ENCODE results near the gene ATF4. TPM values are rescaled to one million over a fixed set of nuclear protein-coding genes. Genes with fewer than 3 reads are reported as not detected.

The ATF4 gene
- total and polyA plus RNA-seq, 2 of the 13 experiments (the other 11 are each of a cell fraction or from before 2014, with no cell fraction given): 486 to 1,297 TPM

- TF ChIP-seq ZNF121 (CRISPR knock-in tag; IDR thresholded peaks at IDR 0.05): peak; percentile 66
These were observed 21.6 kb upstream of the ATF4 start (continued) for GRCh38 chr22:39498802-39499201.

GRCh38 chr22:39500101-39500500, 20.3 kb upstream of the ATF4 start:
- BruUV-seq (replicated peaks): no TSS peak

GRCh38 chr22:39501644-39502108, 18.7 kb upstream of the ATF4 start:
- H4K20me1 ChIP-seq (ENCODE audit: insufficient read depth, low read length): peaks cover 6% of the 10 kb centered on the region
- H3K27me3 ChIP-seq (ENCODE audit: control insufficient read depth in 1 of 2, insufficient read depth in 2 of 2, low read length in 2 of 2): no peaks in the 10 kb centered on the region
- DNase-seq (ENCODE audit: low spot score) (no peak), ATAC-seq (peak; percentile 55; the same call in 1 of the 3 replicates), FAIRE-seq (no peak)
- BruUV-seq (replicated peaks): TSS peak; percentile 80
- peak overlapping the region; percentile 99 for H3K4me2 ChIP-seq (ENCODE audit: low read depth, low read length)
- peak overlapping the region; percentile 39 for H3K27ac ChIP-seq (ENCODE audit: extremely low read length, insufficient read depth, low read length)
- no peak overlapping the region for H2AFZ ChIP-seq (ENCODE audit: low read length)
- peak overlapping the region; percentile 54 to 91 (median 80) for H3K4me3 ChIP-seq (replicated peaks in 1 of 3; ENCODE audit: insufficient read depth in 1 of 3, low read depth in 2 of 3, low read length in 3 of 3)
- in situ Hi-C loops (cut with HindIII; ENCODE audit: extremely low pct_ligation_motif_present, low pct_unique_long_range_greater_than_20kb): no loop called here
- H3K36me3 ChIP-seq (replicated peaks in 1 of 2; ENCODE audit: control insufficient read depth in 1 of 2, insufficient read depth in 2 of 2, low read length in 2 of 2): peaks cover 3 to 29% of the 10 kb centered on the region in 2 experiments; a peak in 4 of 5 replicates
- no peaks in the 10 kb centered on the region for H3K9me3 ChIP-seq (ENCODE audit: low read length)
- peak overlapping the region; percentile 70 for H3K9ac ChIP-seq (ENCODE audit: insufficient read depth, low read depth, low read length)
- POLR2A ChIA-PET: interaction anchor here (0.7 to 9.1 kb wide), 15 partner anchors 9 to 543 kb away, joined by 3 to 167 read pairs (median 11); partner anchors contain the start of genes ATF4, RPL3, RPS19BP1 and TAB1
- CTCF ChIA-PET (ENCODE audit: low intra/inter-chr PET ratio, low total read pairs): no interaction called here
- peaks cover 70% of the 10 kb centered on the region for H3K4me1 ChIP-seq (ENCODE audit: insufficient read depth, low read length)
- H3K79me2 ChIP-seq (ENCODE audit: insufficient read depth, low read length): peaks cover 41% of the 10 kb centered on the region
- intact Hi-C loops (cut with micrococcal nuclease; ENCODE audit: unreplicated experiment): loop anchor here (2.0 kb wide), 1 partner anchor 19 kb away; the partner anchor contains the start of gene ATF4
- 10% methylated on average over 12 of the region's 13 CpGs for WGBS (ENCODE audit: low lambda C conversion rate)
- TF ChIP-seq CSRNP1 (CRISPR knock-in tag; IDR thresholded peaks at IDR 0.05): peak; percentile 8; the same call in 1 of the 2 replicates
- TF ChIP-seq ATF7-NPFF (CRISPR knock-in tag; IDR thresholded peaks at IDR 0.05; ENCODE audit: low read depth): no peak
- 0 out of 2 replicates have a peak, but pooled peaks have one; percentile 17 for TF ChIP-seq HIC2 (CRISPR knock-in tag; IDR thresholded peaks at IDR 0.05; ENCODE audit: low read depth)
- no peak for TF ChIP-seq LCORL (IDR thresholded peaks at IDR 0.05)
- 0 out of 2 replicates have a peak, but pooled peaks have one; percentile 53 for TF ChIP-seq LCORL (CRISPR knock-in tag; IDR thresholded peaks at IDR 0.05)

More at GRCh38 chr22:39500101-39500500, 20.3 kb upstream of the ATF4 start:
- H3K4me2 ChIP-seq (ENCODE audit: low read depth, low read length): no peak overlapping the region
- H3K4me1 ChIP-seq (ENCODE audit: insufficient read depth, low read length): peaks cover 76% of the 10 kb centered on the region
- in situ Hi-C loops (cut with HindIII; ENCODE audit: extremely low pct_ligation_motif_present, low pct_unique_long_range_greater_than_20kb): no loop called here
- no peaks in the 10 kb centered on the region for H3K27me3 ChIP-seq (ENCODE audit: control insufficient read depth in 1 of 2, insufficient read depth in 2 of 2, low read length in 2 of 2)
- no peaks in the 10 kb centered on the region for H3K9me3 ChIP-seq (ENCODE audit: low read length)
- peaks cover 0 to 14% of the 10 kb centered on the region in 2 experiments; a peak in 4 of 5 replicates for H3K36me3 ChIP-seq (replicated peaks in 1 of 2; ENCODE audit: control insufficient read depth in 1 of 2, insufficient read depth in 2 of 2, low read length in 2 of 2)
- intact Hi-C loops (cut with micrococcal nuclease; ENCODE audit: unreplicated experiment): no loop called here
- DNase-seq (ENCODE audit: low spot score) (no peak), FAIRE-seq (no peak), ATAC-seq (no peak)
- no peak overlapping the region for H3K27ac ChIP-seq (ENCODE audit: extremely low read length, insufficient read depth, low read length)
- no peak overlapping the region for H3K9ac ChIP-seq (ENCODE audit: insufficient read depth, low read depth, low read length)
- WGBS (ENCODE audit: low lambda C conversion rate): 89% methylated on average over 6 of the region's 6 CpGs
- H2AFZ ChIP-seq (ENCODE audit: low read length): no peak overlapping the region
- H3K79me2 ChIP-seq (ENCODE audit: insufficient read depth, low read length): peaks cover 25% of the 10 kb centered on the region
- no peak for TF ChIP-seq ZNF10 (CRISPR knock-in tag; IDR thresholded peaks at IDR 0.05; ENCODE audit: borderline replicate concordance, low read depth)
- TF ChIP-seq MYPOP (CRISPR knock-in tag; IDR thresholded peaks at IDR 0.05): no peak
- CTCF ChIA-PET (ENCODE audit: low intra/inter-chr PET ratio, low total read pairs): no interaction called here
- no peak overlapping the region for H3K4me3 ChIP-seq (replicated peaks in 1 of 3; ENCODE audit: insufficient read depth in 1 of 3, low read depth in 2 of 3, low read length in 3 of 3)
- POLR2A ChIA-PET: interaction anchor here (1.5 to 9.1 kb wide), 3 partner anchors 10 to 27 kb away, joined by 3 to 167 read pairs (median 118); partner anchors contain the start of genes ATF4 and RPS19BP1
- H4K20me1 ChIP-seq (ENCODE audit: insufficient read depth, low read length): peaks cover 6% of the 10 kb centered on the region; the same call in 1 of the 2 replicates

Data from HepG2 (cell line).